Transverse colon (tissue), 4 donors: ENCODE measurements around the gene NBEA. TPM values are rescaled to one million over a fixed set of nuclear protein-coding genes. Genes with fewer than 3 reads are reported as not detected.

Experiments
- DNase-seq: peaks from one replicate; pipeline ENCODE4 v3.0.0-alpha.2; 2019
- H3K27ac ChIP-seq, 4 donors: fragments of 200-600 bp; sonication (generic); 2 replicates each; pipeline ENCODE4 v1.5.1; 2016 to 2018; ENCODE audit warnings: inconsistent platforms in 4 of 4
- H3K27me3 ChIP-seq: fragments of 200-600 bp; sonication (generic); 2 replicates; pipeline ENCODE4 v1.5.1; 2017; ENCODE audit warnings: inconsistent platforms
- H3K36me3 ChIP-seq, 4 donors: fragments of 200-600 bp; sonication (generic); 2 replicates each; pipeline ENCODE4 v1.5.1; 2017 to 2019; ENCODE audit warnings: inconsistent platforms in 4 of 4
- H3K4me1 ChIP-seq, 4 donors: fragments of 200-600 bp; sonication (generic); 2 replicates each; pipeline ENCODE4 v1.5.1; 2017 to 2020; ENCODE audit warnings: inconsistent platforms in 4 of 4
- H3K4me3 ChIP-seq, 4 donors: fragments of 200-600 bp; sonication (generic); 1 replicate in 1 of 4; 2 replicates in 3 of 4; pipeline versions ENCODE4 v1.5.1 to v1.6.1; 2017 to 2019; ENCODE audit warnings: inconsistent platforms in 4 of 4
- H3K9me3 ChIP-seq, 2 donors: fragments of 200-600 bp; sonication (generic); 2 replicates each; pipeline ENCODE4 v1.5.1; 2017 to 2019; ENCODE audit warnings: inconsistent platforms in 2 of 2
- CTCF ChIP-seq, 5 experiments: fragments of 200-600 bp in 3 of 5; fragments of 450-650 bp in 2 of 5; sonication (generic) in 3 of 5; IDR thresholded peaks; 1 replicate in 2 of 5; 2 replicates in 3 of 5; pipeline ENCODE4 v1.5.1; 2016 to 2017; ENCODE audit warnings: antibody characterized with exemption in 5 of 5, inconsistent platforms in 3 of 5, mild to moderate bottlenecking in 2 of 5, moderate library complexity in 1 of 5
- EP300 ChIP-seq: sonication (generic); formaldehyde crosslinking; IDR thresholded peaks from one replicate; pipeline ENCODE4 v1.6.1; 2017; ENCODE audit warnings: antibody characterized with exemption, low read depth
- POLR2A ChIP-seq: fragments of 450-650 bp; IDR thresholded peaks from one replicate; pipeline ENCODE4 v1.6.1; 2016; ENCODE audit warnings: antibody characterized with exemption, mild to moderate bottlenecking, moderate library complexity
- POLR2AphosphoS5 ChIP-seq, 3 donors: sonication (generic); formaldehyde crosslinking; IDR thresholded peaks; one replicate each; pipeline ENCODE4 v1.6.1; 2016; ENCODE audit warnings: antibody characterized with exemption in 3 of 3
- WGBS, 2 donors: methylation state at CpG; one replicate each; pipeline ENCODE4 v1.1.5; 2018; ENCODE audit warnings: low coverage in 1 of 2; 5-methylcytosine and 5-hydroxymethylcytosine counted together
- in situ Hi-C, 4 donors: fragments of 200-750 bp; cut with MboI; loops; one replicate each; pipeline versions ENCODE4 v1.15.0 to v1.15.1; 2017; ENCODE audit warnings: low sequenced_read_pairs in 3 of 4, low pct_ligation_motif_present in 1 of 4, low pct_unique_long_range_greater_than_20kb in 1 of 4
- intact Hi-C: fragments of 100-400 bp; cut with DNase I; formaldehyde crosslinking; loops from one replicate; pipeline ENCODE4 v1.15.1; 2023; ENCODE audit warnings: low total_unique reads
- total RNA-seq, 4 donors: library from RNA; depleted of rRNA; stranded (reverse); fragments of >200 nt; gene quantifications; one replicate each; pipeline ENCODE4 v1.1.0, GENCODE V29; 2016

The NBEA gene
- total RNA-seq, 4 donors from 2014 or later = 8.2 to 21.1 (median 12.5) TPM

GRCh38 chr13:35470671-35471661, 528.9 kb downstream of the NBEA start:
- Histone ChIP-seq H3K27me3 (peaks cover 75% of the 10 kb centered on the region), H3K36me3 (no peaks in the 10 kb centered on the region), H3K4me1 (peaks cover 0 to 10% (median 0%) of the 10 kb centered on the region in 4 donors), H3K27ac (peak overlapping the region; percentile 9 to 57 (median 32)), H3K9me3 (no peaks in the 10 kb centered on the region), H3K4me3 (peak overlapping the region in 3 of 4 donors; percentile 11 to 50 (median 27))
- in situ Hi-C loops = no loop called here
- no peak for TF ChIP-seq POLR2AphosphoS5 (IDR thresholded peaks at IDR 0.05)
- no peak for TF ChIP-seq EP300
- no peak for TF ChIP-seq POLR2A
- no peak for TF ChIP-seq CTCF (IDR thresholded peaks at IDR 0.05)
- 19 to 31% methylated on average over 28 to 57 of the region's 68 CpGs for WGBS, 2 donors
- intact Hi-C loops = no loop called here
- peak; percentile 9 for DNase-seq

GRCh38 chr13:35471706-35472322, 529.7 kb downstream of the NBEA start:
- Histone ChIP-seq H3K4me1 (peaks cover 0 to 10% (median 0%) of the 10 kb centered on the region in 4 donors), H3K27me3 (peaks cover 84% of the 10 kb centered on the region), H3K9me3 (no peaks in the 10 kb centered on the region), H3K27ac (no peak overlapping the region), H3K4me3 (no peak overlapping the region), H3K36me3 (no peaks in the 10 kb centered on the region)
- intact Hi-C loops = no loop called here
- DNase-seq = no peak
- in situ Hi-C loops = no loop called here
- WGBS, 2 donors = 74 to 79% methylated on average over 26 to 28 of the region's 28 CpGs
- TF ChIP-seq POLR2AphosphoS5 (IDR thresholded peaks at IDR 0.05) = no peak
- TF ChIP-seq POLR2A = no peak
- no peak for TF ChIP-seq CTCF (IDR thresholded peaks at IDR 0.05)
- no peak for TF ChIP-seq EP300

- Histone ChIP-seq H3K27ac (no peak overlapping the region), H3K4me1 (peaks cover 0 to 10% (median 0%) of the 10 kb centered on the region in 4 donors), H3K4me3 (peak overlapping the region in 1 of 4 donors; percentile 4), H3K27me3 (peaks cover 90% of the 10 kb centered on the region), H3K9me3 (no peaks in the 10 kb centered on the region), H3K36me3 (no peaks in the 10 kb centered on the region)
- no peak for DNase-seq
- no peak for TF ChIP-seq POLR2AphosphoS5 (IDR thresholded peaks at IDR 0.05)
- no peak for TF ChIP-seq CTCF (IDR thresholded peaks at IDR 0.05)
- TF ChIP-seq EP300 = no peak
- TF ChIP-seq POLR2A = no peak
- intact Hi-C loops (no loop called here), in situ Hi-C loops (no loop called here)
- 68 to 83% methylated on average over 1 to 7 of the region's 7 CpGs for WGBS, 2 donors
These were observed 530.3 kb downstream of the NBEA start for GRCh38 chr13:35472323-35472881.

GRCh38 chr13:35473206-35473775, 531.2 kb downstream of the NBEA start:
- TF ChIP-seq CTCF (IDR thresholded peaks at IDR 0.05) (no peak), EP300 (no peak), POLR2AphosphoS5 (IDR thresholded peaks at IDR 0.05) (no peak), POLR2A (no peak)
- Histone ChIP-seq H3K4me3 (no peak overlapping the region), H3K36me3 (no peaks in the 10 kb centered on the region), H3K4me1 (peaks cover 0 to 10% (median 0%) of the 10 kb centered on the region in 4 donors), H3K27ac (no peak overlapping the region), H3K9me3 (no peaks in the 10 kb centered on the region), H3K27me3 (peaks cover 99% of the 10 kb centered on the region)
- intact Hi-C loops = no loop called here
- DNase-seq = no peak
- in situ Hi-C loops = no loop called here
